ENCODE data around the gene PRKCH. TPM values are rescaled to one million over a fixed set of nuclear protein-coding genes. Genes with fewer than 3 reads are reported as not detected.

Gene PRKCH
- total and polyA plus RNA-seq, 9 of the 15 experiments (the other 6 are each of a cell fraction or from before 2014, with no cell fraction given): 0.61 to 4.4 (median 4.0) TPM

- TF ChIP-seq, protein P1, sequence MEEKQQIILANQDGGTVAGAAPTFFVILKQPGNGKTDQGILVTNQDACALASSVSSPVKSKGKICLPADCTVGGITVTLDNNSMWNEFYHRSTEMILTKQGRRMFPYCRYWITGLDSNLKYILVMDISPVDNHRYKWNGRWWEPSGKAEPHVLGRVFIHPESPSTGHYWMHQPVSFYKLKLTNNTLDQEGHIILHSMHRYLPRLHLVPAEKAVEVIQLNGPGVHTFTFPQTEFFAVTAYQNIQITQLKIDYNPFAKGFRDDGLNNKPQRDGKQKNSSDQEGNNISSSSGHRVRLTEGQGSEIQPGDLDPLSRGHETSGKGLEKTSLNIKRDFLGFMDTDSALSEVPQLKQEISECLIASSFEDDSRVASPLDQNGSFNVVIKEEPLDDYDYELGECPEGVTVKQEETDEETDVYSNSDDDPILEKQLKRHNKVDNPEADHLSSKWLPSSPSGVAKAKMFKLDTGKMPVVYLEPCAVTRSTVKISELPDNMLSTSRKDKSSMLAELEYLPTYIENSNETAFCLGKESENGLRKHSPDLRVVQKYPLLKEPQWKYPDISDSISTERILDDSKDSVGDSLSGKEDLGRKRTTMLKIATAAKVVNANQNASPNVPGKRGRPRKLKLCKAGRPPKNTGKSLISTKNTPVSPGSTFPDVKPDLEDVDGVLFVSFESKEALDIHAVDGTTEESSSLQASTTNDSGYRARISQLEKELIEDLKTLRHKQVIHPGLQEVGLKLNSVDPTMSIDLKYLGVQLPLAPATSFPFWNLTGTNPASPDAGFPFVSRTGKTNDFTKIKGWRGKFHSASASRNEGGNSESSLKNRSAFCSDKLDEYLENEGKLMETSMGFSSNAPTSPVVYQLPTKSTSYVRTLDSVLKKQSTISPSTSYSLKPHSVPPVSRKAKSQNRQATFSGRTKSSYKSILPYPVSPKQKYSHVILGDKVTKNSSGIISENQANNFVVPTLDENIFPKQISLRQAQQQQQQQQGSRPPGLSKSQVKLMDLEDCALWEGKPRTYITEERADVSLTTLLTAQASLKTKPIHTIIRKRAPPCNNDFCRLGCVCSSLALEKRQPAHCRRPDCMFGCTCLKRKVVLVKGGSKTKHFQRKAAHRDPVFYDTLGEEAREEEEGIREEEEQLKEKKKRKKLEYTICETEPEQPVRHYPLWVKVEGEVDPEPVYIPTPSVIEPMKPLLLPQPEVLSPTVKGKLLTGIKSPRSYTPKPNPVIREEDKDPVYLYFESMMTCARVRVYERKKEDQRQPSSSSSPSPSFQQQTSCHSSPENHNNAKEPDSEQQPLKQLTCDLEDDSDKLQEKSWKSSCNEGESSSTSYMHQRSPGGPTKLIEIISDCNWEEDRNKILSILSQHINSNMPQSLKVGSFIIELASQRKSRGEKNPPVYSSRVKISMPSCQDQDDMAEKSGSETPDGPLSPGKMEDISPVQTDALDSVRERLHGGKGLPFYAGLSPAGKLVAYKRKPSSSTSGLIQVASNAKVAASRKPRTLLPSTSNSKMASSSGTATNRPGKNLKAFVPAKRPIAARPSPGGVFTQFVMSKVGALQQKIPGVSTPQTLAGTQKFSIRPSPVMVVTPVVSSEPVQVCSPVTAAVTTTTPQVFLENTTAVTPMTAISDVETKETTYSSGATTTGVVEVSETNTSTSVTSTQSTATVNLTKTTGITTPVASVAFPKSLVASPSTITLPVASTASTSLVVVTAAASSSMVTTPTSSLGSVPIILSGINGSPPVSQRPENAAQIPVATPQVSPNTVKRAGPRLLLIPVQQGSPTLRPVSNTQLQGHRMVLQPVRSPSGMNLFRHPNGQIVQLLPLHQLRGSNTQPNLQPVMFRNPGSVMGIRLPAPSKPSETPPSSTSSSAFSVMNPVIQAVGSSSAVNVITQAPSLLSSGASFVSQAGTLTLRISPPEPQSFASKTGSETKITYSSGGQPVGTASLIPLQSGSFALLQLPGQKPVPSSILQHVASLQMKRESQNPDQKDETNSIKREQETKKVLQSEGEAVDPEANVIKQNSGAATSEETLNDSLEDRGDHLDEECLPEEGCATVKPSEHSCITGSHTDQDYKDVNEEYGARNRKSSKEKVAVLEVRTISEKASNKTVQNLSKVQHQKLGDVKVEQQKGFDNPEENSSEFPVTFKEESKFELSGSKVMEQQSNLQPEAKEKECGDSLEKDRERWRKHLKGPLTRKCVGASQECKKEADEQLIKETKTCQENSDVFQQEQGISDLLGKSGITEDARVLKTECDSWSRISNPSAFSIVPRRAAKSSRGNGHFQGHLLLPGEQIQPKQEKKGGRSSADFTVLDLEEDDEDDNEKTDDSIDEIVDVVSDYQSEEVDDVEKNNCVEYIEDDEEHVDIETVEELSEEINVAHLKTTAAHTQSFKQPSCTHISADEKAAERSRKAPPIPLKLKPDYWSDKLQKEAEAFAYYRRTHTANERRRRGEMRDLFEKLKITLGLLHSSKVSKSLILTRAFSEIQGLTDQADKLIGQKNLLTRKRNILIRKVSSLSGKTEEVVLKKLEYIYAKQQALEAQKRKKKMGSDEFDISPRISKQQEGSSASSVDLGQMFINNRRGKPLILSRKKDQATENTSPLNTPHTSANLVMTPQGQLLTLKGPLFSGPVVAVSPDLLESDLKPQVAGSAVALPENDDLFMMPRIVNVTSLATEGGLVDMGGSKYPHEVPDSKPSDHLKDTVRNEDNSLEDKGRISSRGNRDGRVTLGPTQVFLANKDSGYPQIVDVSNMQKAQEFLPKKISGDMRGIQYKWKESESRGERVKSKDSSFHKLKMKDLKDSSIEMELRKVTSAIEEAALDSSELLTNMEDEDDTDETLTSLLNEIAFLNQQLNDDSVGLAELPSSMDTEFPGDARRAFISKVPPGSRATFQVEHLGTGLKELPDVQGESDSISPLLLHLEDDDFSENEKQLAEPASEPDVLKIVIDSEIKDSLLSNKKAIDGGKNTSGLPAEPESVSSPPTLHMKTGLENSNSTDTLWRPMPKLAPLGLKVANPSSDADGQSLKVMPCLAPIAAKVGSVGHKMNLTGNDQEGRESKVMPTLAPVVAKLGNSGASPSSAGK (IDR thresholded peaks at IDR 0.05): no peak
Observed at GRCh38 chr14:61501714-61502458, 180.5 kb downstream of the PRKCH start (continued).
